Stimulated activated CD8-positive, alpha-beta memory T cell treated with anti-CD3 and anti-CD28 coated beads, Interleukin-15, amount 100 ng/mL, for 24 hours (primary cell): ENCODE results near the gene MAP3K3.

Experiments used
- DNase-seq: peaks from one replicate; pipeline ENCODE4 v3.0.0-alpha.2; 2020; ENCODE audit warnings: low read depth

Gene MAP3K3

GRCh38 chr17:63622574-63623390, 565 bp downstream of the MAP3K3 start:
- DNase-seq = peak; percentile 34

- DNase-seq = no peak
Observed at GRCh38 chr17:63623786-63624530, 1.7 kb downstream of the MAP3K3 start.

- no peak for DNase-seq
Observed at GRCh38 chr17:63624531-63624880, 2.3 kb downstream of the MAP3K3 start.

GRCh38 chr17:63626551-63627180, 4.4 kb downstream of the MAP3K3 start:
- no peak for DNase-seq

- no peak for DNase-seq
Observed at GRCh38 chr17:63629627-63630026, 7.4 kb downstream of the MAP3K3 start.

- no peak for DNase-seq
Observed at GRCh38 chr17:63631062-63631461, 8.8 kb downstream of the MAP3K3 start.

- DNase-seq = no peak
Observed at GRCh38 chr17:63631626-63632025, 9.4 kb downstream of the MAP3K3 start.

- no peak for DNase-seq
Observed at GRCh38 chr17:63633742-63634141, 11.5 kb downstream of the MAP3K3 start.

GRCh38 chr17:63634163-63634562, 11.9 kb downstream of the MAP3K3 start:
- DNase-seq = no peak

GRCh38 chr17:63634816-63635215, 12.6 kb downstream of the MAP3K3 start:
- no peak for DNase-seq

- no peak for DNase-seq
Observed at GRCh38 chr17:63635290-63635689, 13.1 kb downstream of the MAP3K3 start.

GRCh38 chr17:63635787-63636186, 13.6 kb downstream of the MAP3K3 start:
- no peak for DNase-seq

- no peak for DNase-seq
Observed at GRCh38 chr17:63639125-63639524, 16.9 kb downstream of the MAP3K3 start.

- no peak for DNase-seq
Observed at GRCh38 chr17:63640038-63640437, 17.8 kb downstream of the MAP3K3 start.

- no peak for DNase-seq
Observed at GRCh38 chr17:63641692-63642448, 19.7 kb downstream of the MAP3K3 start.

- DNase-seq = no peak
Observed at GRCh38 chr17:63644846-63645245, 22.6 kb downstream of the MAP3K3 start.

- DNase-seq = no peak
Observed at GRCh38 chr17:63645775-63646487, 23.7 kb downstream of the MAP3K3 start.

- no peak for DNase-seq
Observed at GRCh38 chr17:63646488-63646806, 24.2 kb downstream of the MAP3K3 start.

- no peak for DNase-seq
Observed at GRCh38 chr17:63647065-63647725, 25.0 kb downstream of the MAP3K3 start.

- no peak for DNase-seq
Observed at GRCh38 chr17:63647936-63648335, 25.7 kb downstream of the MAP3K3 start.

GRCh38 chr17:63649813-63650212, 27.6 kb downstream of the MAP3K3 start:
- no peak for DNase-seq
